ENCODE measurements around the gene PLA2G1B. TPM values are rescaled to one million over a fixed set of nuclear protein-coding genes. Genes with fewer than 3 reads are reported as not detected.
A peak's percentile ranks its signal among the peaks of the same experiment; 100 is the strongest.

Gene PLA2G1B
- total and polyA plus RNA-seq, 9 of the 15 experiments (the other 6 are each of a cell fraction or from before 2014, with no cell fraction given) = 1.4 TPM; not detected in 8

DNA sequence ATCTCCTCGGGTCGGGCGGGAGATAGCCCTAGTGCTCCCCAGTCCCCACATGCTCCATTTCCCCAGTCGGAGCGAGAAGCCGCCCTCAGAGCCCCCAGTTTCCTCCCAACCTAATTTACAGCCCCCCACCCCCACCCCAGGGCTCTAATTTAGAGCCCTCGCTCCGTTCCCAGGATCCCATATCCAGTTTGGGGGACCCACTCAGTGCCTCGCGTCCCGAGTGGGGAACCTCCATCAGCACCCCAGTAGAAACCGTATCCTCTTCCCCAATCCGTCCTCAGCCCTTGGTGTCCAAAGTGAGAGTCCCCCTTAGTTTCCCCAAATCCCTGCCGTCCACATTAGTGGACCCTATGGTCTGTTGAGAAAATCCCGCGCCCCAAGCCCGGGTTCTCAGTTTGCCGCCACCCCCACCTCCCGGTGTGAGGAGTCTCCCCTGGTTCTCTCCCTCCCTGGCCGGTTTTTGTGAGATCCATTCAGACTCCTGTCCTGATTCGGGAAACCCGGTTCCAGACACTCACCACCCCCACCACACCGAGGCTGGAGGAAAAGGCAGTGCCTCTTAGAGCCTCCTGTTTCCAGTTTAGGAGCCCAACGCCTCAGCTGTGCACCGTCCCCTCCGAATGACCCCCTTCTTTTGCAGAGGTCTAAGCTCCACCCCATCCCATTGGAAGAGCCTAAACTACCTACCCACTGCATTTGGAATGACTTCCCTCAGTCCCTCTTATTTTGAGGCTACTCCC lies 42.2 kb upstream of the PLA2G1B start (continued):
- TF ChIP-seq, protein P1, sequence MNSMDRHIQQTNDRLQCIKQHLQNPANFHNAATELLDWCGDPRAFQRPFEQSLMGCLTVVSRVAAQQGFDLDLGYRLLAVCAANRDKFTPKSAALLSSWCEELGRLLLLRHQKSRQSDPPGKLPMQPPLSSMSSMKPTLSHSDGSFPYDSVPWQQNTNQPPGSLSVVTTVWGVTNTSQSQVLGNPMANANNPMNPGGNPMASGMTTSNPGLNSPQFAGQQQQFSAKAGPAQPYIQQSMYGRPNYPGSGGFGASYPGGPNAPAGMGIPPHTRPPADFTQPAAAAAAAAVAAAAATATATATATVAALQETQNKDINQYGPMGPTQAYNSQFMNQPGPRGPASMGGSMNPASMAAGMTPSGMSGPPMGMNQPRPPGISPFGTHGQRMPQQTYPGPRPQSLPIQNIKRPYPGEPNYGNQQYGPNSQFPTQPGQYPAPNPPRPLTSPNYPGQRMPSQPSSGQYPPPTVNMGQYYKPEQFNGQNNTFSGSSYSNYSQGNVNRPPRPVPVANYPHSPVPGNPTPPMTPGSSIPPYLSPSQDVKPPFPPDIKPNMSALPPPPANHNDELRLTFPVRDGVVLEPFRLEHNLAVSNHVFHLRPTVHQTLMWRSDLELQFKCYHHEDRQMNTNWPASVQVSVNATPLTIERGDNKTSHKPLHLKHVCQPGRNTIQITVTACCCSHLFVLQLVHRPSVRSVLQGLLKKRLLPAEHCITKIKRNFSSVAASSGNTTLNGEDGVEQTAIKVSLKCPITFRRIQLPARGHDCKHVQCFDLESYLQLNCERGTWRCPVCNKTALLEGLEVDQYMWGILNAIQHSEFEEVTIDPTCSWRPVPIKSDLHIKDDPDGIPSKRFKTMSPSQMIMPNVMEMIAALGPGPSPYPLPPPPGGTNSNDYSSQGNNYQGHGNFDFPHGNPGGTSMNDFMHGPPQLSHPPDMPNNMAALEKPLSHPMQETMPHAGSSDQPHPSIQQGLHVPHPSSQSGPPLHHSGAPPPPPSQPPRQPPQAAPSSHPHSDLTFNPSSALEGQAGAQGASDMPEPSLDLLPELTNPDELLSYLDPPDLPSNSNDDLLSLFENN (IDR thresholded peaks at IDR 0.05; ENCODE audit: low read depth in 2 of 2, low read length in 2 of 2) = no peak
- TF ChIP-seq KLF10 (CRISPR knock-in tag; IDR thresholded peaks at IDR 0.05) (no peak), DACH1 (IDR thresholded peaks at IDR 0.05; ENCODE audit: partially characterized antibody) (no peak), ZSCAN29 (IDR thresholded peaks at IDR 0.05) (no peak)

GRCh38 chr12:120368789-120369602 lies 41.4 kb upstream of the PLA2G1B start, which contains the start of gene MSI1:
TSS of gene MSI1 (minus strand) at chr12:120369164. CDS start at chr12:120369091, 73 bp downstream.
- ChIA-PET POLR2A (no interaction called here), CTCF (ENCODE audit: low intra/inter-chr PET ratio) (no interaction called here)
- H3K4me3 ChIP-seq = no peak within 1 kb of the TSS
- H3K27ac ChIP-seq (ENCODE audit: extremely low read depth, low read depth, low read length) = no peak within 1 kb of the TSS
- intact Hi-C loops (cut with micrococcal nuclease) (no loop called here), in situ Hi-C loops (cut with MboI) (no loop called here)
- ATAC-seq (no peak), FAIRE-seq (no peak), DNase-seq (ENCODE audit: extremely low read depth in 1 of 4, low spot score in 3 of 4) (peak in 2 of 4 experiments; percentile 65 to 67)
- H3K9me3 ChIP-seq (replicated peaks; ENCODE audit: control insufficient read depth, insufficient read depth, low read depth, low read length) = no peaks in the 10 kb centered on the region
- no TSS peak for BruUV-seq (replicated peaks)
- H3K4me1 ChIP-seq (replicated peaks in 1 of 2; ENCODE audit: control insufficient read depth in 2 of 2, insufficient read depth in 2 of 2, low read length in 2 of 2) = peaks cover 0 to 19% of the 10 kb centered on the region in 2 experiments; a peak in 2 of 5 replicates
- H3K79me2 ChIP-seq (ENCODE audit: control insufficient read depth, insufficient read depth, low read length) = no peaks in the 10 kb centered on the region
- WGBS (ENCODE audit: insufficient coverage, low coverage, missing lambda C conversion rate) = 1% methylated on average over 20 of the region's 119 CpGs
- H3K9me1 ChIP-seq (ENCODE audit: control insufficient read depth, insufficient read depth, low read length) = peaks cover 6% of the 10 kb centered on the region
- H3K36me3 ChIP-seq (ENCODE audit: control insufficient read depth, insufficient read depth, low read length) = no peaks in the 10 kb centered on the region
- no peak within 1 kb of the TSS for H3K4me2 ChIP-seq (ENCODE audit: insufficient read depth, low read length)
- H3K9ac ChIP-seq (ENCODE audit: insufficient read depth in 1 of 2, low read depth in 2 of 2, low read length in 2 of 2) = no peak within 1 kb of the TSS
- H2AFZ ChIP-seq (ENCODE audit: low read depth, low read length) = no peak within 1 kb of the TSS
- peaks cover 40 to 64% of the 10 kb centered on the region in 2 experiments for H3K27me3 ChIP-seq (ENCODE audit: control insufficient read depth in 2 of 2, insufficient read depth in 2 of 2, low read length in 2 of 2)
- TF ChIP-seq, protein P2, sequence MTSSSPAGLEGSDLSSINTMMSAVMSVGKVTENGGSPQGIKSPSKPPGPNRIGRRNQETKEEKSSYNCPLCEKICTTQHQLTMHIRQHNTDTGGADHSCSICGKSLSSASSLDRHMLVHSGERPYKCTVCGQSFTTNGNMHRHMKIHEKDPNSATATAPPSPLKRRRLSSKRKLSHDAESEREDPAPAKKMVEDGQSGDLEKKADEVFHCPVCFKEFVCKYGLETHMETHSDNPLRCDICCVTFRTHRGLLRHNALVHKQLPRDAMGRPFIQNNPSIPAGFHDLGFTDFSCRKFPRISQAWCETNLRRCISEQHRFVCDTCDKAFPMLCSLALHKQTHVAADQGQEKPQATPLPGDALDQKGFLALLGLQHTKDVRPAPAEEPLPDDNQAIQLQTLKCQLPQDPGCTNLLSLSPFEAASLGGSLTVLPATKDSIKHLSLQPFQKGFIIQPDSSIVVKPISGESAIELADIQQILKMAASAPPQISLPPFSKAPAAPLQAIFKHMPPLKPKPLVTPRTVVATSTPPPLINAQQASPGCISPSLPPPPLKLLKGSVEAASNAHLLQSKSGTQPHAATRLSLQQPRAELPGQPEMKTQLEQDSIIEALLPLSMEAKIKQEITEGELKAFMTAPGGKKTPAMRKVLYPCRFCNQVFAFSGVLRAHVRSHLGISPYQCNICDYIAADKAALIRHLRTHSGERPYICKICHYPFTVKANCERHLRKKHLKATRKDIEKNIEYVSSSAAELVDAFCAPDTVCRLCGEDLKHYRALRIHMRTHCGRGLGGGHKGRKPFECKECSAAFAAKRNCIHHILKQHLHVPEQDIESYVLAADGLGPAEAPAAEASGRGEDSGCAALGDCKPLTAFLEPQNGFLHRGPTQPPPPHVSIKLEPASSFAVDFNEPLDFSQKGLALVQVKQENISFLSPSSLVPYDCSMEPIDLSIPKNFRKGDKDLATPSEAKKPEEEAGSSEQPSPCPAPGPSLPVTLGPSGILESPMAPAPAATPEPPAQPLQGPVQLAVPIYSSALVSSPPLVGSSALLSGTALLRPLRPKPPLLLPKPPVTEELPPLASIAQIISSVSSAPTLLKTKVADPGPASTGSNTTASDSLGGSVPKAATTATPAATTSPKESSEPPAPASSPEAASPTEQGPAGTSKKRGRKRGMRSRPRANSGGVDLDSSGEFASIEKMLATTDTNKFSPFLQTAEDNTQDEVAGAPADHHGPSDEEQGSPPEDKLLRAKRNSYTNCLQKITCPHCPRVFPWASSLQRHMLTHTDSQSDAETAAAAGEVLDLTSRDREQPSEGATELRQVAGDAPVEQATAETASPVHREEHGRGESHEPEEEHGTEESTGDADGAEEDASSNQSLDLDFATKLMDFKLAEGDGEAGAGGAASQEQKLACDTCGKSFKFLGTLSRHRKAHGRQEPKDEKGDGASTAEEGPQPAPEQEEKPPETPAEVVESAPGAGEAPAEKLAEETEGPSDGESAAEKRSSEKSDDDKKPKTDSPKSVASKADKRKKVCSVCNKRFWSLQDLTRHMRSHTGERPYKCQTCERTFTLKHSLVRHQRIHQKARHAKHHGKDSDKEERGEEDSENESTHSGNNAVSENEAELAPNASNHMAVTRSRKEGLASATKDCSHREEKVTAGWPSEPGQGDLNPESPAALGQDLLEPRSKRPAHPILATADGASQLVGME (CRISPR knock-in tag; IDR thresholded peaks at IDR 0.05) = no peak
- TF ChIP-seq ZNF316 (IDR thresholded peaks at IDR 0.05) (no peak), FOSL1 (tag; conservative IDR thresholded peaks at IDR 0.05) (no peak)
- H4K20me1 ChIP-seq (replicated peaks; ENCODE audit: control insufficient read depth, insufficient read depth, low read length) = peaks cover 26% of the 10 kb centered on the region

All from K562 (cell line).